SH-SY5Y (cell line): Measurements from ENCODE around the gene DNAH17.

Experiments
- GATA2 ChIP-seq: IDR thresholded peaks from 2 replicates; pipeline ENCODE4 v1.6.1; 2011; ENCODE audit warnings: mild to moderate bottlenecking, low read depth, low read length
- GATA3 ChIP-seq: IDR thresholded peaks from 2 replicates; pipeline ENCODE4 v1.6.1; 2011; ENCODE audit warnings: low read depth, mild to moderate bottlenecking, low read length, moderate library complexity

DNAH17 gene

DNA sequence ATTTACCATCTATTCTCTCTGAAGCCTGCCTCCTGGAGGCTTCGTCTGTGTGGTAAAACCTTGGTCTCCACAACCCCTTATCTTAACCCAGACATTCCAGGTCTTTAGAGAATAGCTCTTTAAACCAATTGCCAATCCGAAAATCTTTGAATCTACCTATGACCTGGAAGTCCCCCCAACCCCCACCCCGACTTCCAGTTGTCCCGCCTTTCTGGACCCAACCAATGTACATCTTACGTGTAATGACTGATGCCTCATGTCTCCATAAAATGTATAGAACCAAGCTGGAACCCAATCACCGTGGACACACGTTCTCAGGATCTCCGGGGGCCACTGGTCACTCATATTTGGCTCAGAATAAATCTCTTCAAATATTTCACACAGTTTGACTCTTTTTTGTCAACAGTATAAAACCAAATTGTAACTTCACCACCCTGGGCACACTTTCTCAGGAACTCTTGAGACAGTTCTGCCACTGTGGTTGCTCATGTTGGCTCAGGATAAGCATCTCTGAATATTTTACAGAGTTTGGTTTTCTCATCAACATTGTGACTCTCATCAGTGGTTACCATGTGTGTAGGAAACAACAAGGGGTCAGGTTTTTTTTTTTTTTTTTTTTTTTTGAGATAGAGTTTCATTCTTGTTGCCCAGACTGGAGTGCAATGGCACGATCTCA lies 18.1 kb upstream of the DNAH17 start:
- TF ChIP-seq GATA3 (no peak), GATA2 (no peak)

DNA sequence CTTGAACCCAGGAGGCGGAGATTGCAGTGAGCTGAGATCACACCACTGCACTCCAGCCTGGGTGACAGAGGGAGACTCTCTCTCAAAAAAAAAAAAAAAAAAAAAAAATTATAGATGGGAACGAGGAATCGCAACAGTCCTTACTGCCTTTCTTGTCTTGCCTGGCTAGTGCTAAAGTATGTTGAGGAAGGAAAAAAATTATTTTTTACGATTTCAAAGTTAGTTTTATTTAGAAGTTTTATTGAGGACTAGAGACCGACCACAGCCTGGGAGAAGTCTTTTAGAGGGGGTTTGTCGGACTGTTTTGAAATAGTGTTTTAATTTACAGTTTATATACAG lies 15.8 kb upstream of the DNAH17 start:
- no peak for TF ChIP-seq GATA2
- TF ChIP-seq GATA3, result no peak

DNA sequence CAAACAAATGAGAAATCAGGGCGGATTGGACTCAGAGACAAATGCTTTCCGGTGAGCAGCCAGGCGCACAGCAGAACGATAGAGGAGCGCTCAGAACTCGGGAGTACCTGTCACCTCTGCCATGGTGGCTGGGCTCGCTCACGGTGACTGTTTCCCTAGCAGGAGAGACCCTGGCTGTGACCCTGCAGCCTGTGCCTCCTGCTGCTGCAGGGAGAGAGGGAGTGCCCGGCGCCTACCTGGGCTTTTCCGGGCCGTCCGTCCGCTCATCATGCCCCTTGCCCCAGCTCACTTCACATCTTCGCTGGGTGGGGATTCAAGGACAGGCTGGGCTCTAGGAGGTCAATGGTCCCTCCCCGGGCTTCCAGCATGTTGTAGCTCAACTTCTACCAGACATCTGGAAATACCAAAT lies 14.1 kb upstream of the DNAH17 start:
- TF ChIP-seq GATA2 (no peak), GATA3 (no peak)

DNA sequence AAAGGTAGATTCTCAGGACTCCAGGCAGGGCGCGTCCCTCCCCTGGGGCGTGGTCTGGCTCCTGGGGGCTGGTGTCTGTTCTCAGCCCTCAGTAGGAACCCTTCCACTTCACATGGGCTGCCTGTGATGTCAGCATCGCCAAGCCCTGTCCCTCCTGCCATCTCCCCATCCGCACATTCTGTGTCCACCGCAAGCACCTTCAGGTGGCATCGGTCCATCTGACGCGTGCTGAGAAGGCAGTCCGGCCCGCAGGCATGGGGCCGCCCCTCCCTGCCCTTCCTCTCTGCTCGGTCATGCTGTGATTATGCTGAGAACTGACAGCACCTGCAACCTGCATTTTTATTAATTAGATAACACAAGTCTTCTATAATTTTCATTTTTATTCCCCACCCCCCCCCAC lies 12.7 kb upstream of the DNAH17 start:
- TF ChIP-seq GATA3, result no peak
- TF ChIP-seq GATA2, result no peak

DNA sequence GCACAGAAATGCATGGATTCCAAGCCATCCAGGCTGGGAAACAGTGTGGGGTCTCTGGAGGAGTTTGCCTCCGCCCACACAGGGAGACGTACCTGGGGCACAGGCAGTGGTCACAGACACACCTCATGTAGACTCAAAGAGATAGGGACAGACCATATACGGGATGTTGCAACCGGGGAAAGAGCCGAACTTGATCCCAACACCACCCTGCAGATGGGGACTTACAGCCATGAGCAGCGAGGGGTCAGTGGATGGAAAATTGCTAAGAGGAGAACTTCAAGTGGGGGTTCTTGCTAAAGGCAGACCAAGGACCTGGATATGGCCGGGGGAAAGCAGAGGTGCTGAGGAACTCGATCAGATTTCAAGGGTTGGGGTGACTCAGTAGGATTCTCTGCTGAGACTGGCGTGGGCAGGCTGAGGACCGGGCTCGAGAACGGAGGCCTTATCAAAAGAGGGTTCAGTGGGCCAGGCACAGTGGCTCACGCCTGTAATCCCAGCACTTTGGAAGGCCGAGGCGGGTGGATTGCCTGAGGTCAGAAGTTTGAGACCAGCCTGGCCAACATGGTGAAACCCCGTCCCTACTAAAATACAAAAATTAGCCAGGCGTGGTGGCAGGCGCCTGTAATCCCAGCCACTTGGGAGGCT lies 12.0 kb upstream of the DNAH17 start:
- TF ChIP-seq GATA2, result no peak
- no peak for TF ChIP-seq GATA3

DNA sequence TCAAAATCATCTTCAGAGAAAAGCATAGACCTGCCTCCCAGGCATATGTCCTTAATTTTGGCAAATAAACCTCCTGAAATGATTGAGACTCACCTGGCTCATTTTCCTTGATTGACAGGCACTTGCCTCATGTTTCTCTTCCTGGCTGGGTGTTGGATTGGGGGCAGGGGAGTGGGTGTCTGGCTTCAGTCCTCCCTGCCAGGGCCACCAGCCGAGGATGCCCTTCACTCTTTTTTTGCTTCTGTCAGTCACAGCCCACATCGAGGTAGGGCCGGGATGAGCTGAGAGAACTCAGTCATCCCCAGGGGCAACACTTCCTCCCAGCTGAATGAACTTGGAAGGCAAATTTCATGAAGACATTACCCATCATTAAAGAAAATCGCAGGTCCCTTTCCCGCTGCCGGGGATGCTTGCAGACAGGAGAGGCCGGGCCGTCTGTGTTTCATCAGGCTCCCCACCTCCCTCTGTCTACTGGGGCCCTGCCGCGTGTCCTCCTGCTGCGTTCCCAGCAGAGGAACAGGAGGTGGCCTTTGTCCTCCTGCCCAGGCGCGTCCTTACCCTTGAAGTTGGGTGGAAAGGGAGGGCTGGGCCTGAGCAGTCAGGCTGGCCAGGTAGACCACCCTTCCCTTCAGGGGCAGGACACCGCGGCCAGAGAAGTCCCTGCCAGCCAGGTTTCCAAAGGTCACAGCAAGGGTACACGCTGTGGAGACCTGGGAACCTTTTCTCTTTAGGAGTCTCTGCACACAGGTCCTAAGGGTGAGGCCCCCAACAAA lies 11.2 kb upstream of the DNAH17 start:
- TF ChIP-seq GATA3 (no peak), GATA2 (no peak)

DNA sequence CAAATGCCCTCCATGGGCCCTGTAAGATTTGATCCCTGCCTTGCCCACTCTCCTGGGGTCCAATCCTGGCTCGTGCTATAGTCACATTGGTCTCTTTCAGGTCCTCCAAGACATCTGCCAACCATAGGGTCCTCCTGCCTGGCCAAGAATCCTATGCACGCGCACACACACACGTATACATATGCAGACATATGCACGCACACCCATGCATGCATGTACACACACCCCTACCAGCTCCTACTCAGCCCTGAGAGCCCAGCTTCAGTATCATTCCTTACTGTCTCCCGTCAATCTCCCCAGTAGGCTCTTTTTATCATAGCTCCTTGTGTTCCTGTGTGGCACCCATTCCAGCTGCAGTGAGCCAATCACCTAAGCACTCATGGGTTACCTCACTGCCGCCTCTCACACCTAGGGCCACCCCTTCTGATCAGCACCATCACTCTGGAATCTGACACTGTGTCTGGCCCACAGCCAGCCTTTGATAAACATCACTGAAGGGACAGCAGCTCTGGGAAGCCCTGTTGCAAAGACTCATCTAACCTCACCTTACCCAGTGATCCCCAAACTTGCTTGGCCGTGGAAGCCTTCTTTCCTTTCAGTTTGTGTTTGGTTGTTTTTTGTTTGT lies 7.9 kb upstream of the DNAH17 start:
- TF ChIP-seq GATA3, result no peak
- TF ChIP-seq GATA2, result no peak

DNA sequence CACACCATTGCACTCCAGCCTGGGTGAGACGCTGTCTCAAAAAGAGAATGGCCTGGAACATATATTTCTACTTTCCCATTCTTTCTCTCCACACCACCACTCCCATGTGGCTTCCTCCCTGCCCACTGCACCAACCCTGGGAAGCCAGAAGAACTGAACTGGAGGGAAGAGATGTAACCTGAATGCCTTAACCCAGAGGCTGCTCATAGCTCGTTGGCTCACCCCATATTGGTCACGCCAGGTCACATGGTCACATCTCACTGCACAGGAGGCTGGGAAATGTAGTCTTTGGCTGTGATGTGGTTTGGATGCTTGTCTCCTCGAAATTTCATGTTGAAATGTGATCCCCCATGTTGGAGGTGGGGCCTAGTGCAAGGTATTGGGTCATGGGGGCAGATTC lies 5.9 kb upstream of the DNAH17 start:
- no peak for TF ChIP-seq GATA3
- no peak for TF ChIP-seq GATA2

DNA sequence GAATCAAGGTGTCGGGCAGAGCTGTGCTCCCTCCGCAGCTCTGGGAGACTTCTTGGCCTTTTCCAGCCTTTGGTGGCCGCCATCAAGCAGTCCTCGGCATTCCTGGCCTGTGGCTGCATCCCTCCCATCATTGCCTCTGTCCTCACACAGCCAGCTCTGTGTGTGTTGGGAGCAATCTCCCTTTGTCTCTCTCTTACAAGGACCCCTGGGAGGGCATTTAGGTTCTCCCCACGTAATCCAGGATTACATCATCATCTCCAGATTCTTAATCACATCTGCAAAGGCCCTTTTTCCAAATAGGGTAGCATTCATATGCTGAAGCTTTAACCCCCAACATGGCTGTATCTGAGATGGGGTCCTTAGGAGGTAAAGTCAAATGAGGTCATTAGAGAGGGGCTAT lies 4.1 kb upstream of the DNAH17 start:
- TF ChIP-seq GATA2 (no peak), GATA3 (no peak)

DNA sequence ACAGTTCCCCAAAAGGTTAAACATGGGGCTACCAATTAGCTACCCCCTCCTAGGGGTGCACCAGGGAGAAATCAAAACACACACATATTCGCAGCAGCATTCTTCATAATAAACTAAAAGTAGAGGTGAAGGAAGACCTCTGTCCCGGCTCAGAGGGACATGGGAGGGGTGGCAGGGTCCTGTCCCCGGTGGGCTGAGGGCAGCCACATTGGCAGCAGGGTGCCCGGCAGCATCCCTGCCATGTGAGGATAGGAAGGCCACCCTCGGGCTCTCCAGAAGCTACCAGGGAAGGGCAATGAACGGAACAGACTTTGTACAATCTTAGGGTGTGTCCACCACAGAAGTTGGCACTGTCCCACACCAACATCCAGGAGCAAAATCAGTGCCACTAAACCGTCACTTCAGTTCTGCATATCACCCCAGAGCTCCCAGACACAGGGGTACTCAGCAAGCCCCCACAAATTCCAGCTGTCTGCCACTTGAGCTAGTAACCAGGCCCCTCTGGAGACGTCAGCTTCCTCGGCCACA lies 3.1 kb upstream of the DNAH17 start:
- TF ChIP-seq GATA2 (no peak), GATA3 (no peak)

DNA sequence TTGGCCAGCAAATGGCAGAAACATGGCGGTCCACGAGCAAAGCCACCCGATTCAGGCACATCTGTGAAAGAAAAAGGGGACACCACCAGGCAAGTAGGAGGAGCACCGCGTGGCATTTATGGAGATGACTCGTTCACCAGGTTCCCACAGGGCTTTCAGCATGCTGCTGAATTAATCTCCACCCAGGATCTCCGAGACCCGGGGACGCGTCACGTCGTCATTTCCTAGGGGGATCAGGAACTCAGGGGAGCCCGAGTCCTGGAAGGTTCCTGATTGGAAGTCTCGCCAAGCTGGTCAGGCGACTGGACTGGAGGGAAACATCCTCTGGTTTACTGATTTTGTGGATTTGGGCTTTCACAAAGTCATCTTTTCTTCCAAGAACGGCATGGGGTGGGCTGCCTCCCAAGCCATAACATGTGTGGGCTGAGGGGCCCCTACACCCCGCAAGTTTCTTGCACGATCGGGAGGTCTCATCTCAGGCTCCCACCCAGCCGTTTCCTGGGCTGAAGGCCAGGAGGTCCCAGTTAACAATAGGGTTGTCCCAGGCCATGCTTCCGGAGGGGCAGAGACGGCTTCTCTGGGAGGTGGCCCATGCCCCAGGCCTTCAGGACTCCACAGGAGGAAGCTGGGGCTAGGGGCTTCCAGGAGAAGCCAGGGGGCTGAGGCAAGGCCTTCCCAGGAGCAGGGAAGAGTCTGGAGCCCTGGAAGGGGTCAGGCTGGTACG lies 645 bp downstream of the DNAH17 start:
- TF ChIP-seq GATA2, result no peak
- no peak for TF ChIP-seq GATA3

DNA sequence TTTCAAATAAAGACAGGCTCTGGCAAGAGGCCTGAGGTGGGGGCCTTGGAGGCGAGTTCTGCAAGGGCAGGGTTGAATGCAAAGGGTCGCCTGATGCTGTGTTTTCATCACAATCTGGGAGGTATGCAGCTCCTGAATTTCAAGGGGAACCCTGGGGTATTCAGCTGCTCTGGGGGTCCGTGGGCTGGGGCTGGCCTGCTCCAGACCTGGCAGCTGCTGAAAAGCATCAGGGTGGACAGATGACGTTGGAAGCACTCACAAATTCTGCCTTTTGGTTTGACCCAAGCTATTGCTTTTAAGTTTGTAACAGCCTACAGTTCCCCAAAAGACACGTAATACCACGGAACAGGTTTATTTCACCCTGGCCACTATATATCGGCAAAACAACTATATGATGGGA lies 1.3 kb downstream of the DNAH17 start:
- TF ChIP-seq GATA2, result no peak
- TF ChIP-seq GATA3, result no peak

DNA sequence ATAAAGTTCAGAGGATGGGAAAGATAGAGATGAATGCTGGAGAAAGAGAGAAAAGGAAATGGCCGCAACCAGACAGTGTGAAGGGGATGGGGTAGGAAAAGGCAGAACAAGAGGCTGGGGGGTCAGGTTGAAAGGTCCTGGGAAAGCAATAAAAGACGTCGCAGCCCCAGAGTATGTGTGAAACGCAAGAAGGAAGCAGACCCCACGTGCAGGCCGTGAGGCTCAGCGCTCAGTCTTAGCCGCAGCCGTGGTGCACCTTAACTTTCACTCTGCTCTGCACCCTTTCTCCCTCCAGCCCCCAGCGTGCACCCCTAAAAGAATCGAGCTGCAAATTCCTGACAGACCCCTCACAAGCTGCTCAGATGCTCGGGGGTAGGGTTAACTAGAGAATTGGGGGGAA lies 1.9 kb downstream of the DNAH17 start:
- TF ChIP-seq GATA3, result no peak

DNA sequence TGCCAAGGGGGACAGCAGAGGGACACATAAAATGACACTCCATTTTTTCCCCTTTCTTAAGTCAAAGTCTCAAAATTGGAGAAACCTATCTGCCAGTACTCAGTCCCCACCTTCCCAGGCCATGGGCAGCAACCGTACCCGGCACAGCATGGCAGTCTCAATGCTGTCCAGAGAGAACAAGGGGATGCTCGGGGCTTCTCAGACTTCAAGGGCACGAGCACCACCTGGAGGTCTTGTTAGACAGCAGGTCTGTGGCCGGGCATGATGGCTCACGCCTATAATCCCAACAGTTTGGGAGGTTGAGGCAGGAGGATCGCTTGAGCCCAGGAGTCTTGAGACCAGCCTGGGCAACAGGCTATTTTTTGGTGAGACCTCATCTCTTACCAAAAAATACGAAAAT lies 3.2 kb downstream of the DNAH17 start:
- TF ChIP-seq GATA2, result no peak
- TF ChIP-seq GATA3, result no peak
